Measurements from ENCODE around the gene LHFPL2. TPM values are rescaled to one million over a fixed set of nuclear protein-coding genes. Genes with fewer than 3 reads are reported as not detected.

The LHFPL2 gene
- total and polyA plus RNA-seq, 2 donors (not counting 1 experiment from before 2014, with no cell fraction given) = 3.8 to 35.5 TPM

- Histone ChIP-seq H3K9ac (ENCODE audit: low read length) (no peak overlapping the region), H3K9me3 (ENCODE audit: control extremely low read depth in 1 of 3, control insufficient read depth in 2 of 3, insufficient read depth in 1 of 3, low read length in 2 of 3) (no peaks in the 10 kb centered on the region), H3K4me3 (ENCODE audit: control extremely low read depth in 1 of 5, extremely low read depth in 1 of 5, insufficient read depth in 1 of 5, low read depth in 2 of 5, low read length in 4 of 5) (no peak overlapping the region), H2AFZ (ENCODE audit: insufficient read depth, low read depth, low read length, poor library complexity, severe bottlenecking) (no peak overlapping the region), H3K27me3 (replicated peaks in 1 of 4; ENCODE audit: control extremely low read depth in 1 of 4, control insufficient read depth in 3 of 4, insufficient read depth in 4 of 4, low read length in 3 of 4) (no peaks in the 10 kb centered on the region), H3K4me1 (ENCODE audit: control insufficient read depth in 2 of 2, insufficient read depth in 2 of 2, low read length in 2 of 2) (peaks cover 0 to under 1% of the 10 kb centered on the region in 2 donors), H3K27ac (ENCODE audit: low read length in 2 of 2) (no peak overlapping the region), H3K79me2 (ENCODE audit: control insufficient read depth, insufficient read depth, low read length) (no peaks in the 10 kb centered on the region), H4K20me1 (ENCODE audit: control insufficient read depth, insufficient read depth, low read length, poor library complexity, severe bottlenecking) (no peaks in the 10 kb centered on the region), H3K4me2 (replicated peaks; ENCODE audit: low read depth, low read length, poor library complexity, severe bottlenecking) (no peak overlapping the region), H3K36me3 (replicated peaks in 1 of 2; ENCODE audit: control extremely low read depth in 1 of 2, control insufficient read depth in 1 of 2, extremely low read depth in 1 of 2, insufficient read depth in 2 of 2, low read length in 1 of 2) (no peaks in the 10 kb centered on the region)
- TF ChIP-seq, protein P1, sequence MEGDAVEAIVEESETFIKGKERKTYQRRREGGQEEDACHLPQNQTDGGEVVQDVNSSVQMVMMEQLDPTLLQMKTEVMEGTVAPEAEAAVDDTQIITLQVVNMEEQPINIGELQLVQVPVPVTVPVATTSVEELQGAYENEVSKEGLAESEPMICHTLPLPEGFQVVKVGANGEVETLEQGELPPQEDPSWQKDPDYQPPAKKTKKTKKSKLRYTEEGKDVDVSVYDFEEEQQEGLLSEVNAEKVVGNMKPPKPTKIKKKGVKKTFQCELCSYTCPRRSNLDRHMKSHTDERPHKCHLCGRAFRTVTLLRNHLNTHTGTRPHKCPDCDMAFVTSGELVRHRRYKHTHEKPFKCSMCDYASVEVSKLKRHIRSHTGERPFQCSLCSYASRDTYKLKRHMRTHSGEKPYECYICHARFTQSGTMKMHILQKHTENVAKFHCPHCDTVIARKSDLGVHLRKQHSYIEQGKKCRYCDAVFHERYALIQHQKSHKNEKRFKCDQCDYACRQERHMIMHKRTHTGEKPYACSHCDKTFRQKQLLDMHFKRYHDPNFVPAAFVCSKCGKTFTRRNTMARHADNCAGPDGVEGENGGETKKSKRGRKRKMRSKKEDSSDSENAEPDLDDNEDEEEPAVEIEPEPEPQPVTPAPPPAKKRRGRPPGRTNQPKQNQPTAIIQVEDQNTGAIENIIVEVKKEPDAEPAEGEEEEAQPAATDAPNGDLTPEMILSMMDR (IDR thresholded peaks at IDR 0.05) = no peak
- no peak for TF ChIP-seq EZH2 (IDR thresholded peaks at IDR 0.05; ENCODE audit: borderline replicate concordance, insufficient read depth, low read depth, low read length, poor library complexity, severe bottlenecking)
- no peaks in the 10 kb centered on the region for H3K9me3 Mint-ChIP-seq (ENCODE audit: insufficient read depth)
- intact Hi-C loops (cut with micrococcal nuclease) = no loop called here
- no peak overlapping the region for H3K27ac Mint-ChIP-seq
- H3K4me1 Mint-ChIP-seq = peaks cover 2% of the 10 kb centered on the region
- CTCF ChIA-PET = no interaction called here
- 93% methylated on average over 1 of the region's 1 CpG for WGBS (ENCODE audit: insufficient coverage)
- no peak for ATAC-seq (ENCODE audit: low read depth)
- POLR2A ChIA-PET = no interaction called here
- no peak overlapping the region for H3K4me3 Mint-ChIP-seq
- no peaks in the 10 kb centered on the region for H3K27me3 Mint-ChIP-seq
- DNase-seq = no peak
Observed at GRCh38 chr5:78543916-78544315, 104.7 kb downstream of the LHFPL2 start.

DNA sequence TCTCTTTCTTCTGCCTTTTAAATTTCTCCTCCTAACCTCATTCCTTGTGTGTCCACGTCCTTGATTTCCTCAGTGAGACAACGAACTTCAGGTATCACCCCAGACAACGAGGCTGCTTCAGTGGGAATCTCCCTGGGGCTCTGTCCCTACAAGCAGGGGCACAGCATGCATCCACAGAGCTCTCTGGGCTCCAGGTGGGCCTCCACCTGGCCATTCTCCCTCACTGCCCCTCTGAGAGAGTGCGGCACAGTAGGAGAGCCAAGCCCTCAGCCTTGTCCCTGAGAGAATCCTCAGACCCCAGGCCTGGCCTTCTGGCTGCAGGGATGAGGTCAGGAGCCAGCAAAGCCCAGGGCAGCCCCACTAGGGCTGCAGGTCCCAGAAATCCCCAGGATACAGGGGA is 105.3 kb downstream of the LHFPL2 start:
- WGBS (ENCODE audit: insufficient coverage) = 89% methylated on average over 4 of the region's 4 CpGs
- no peak overlapping the region for H3K4me3 Mint-ChIP-seq
- ATAC-seq (ENCODE audit: low read depth) (no peak), DNase-seq (no peak)
- peaks cover 7% of the 10 kb centered on the region for H3K4me1 Mint-ChIP-seq
- no peaks in the 10 kb centered on the region for H3K27me3 ChIP-seq (replicated peaks in 1 of 4; ENCODE audit: control extremely low read depth in 1 of 4, control insufficient read depth in 3 of 4, insufficient read depth in 4 of 4, low read length in 3 of 4)
- no peaks in the 10 kb centered on the region for H3K4me1 ChIP-seq (ENCODE audit: control insufficient read depth in 2 of 2, insufficient read depth in 2 of 2, low read length in 2 of 2)
- no peaks in the 10 kb centered on the region for H3K79me2 ChIP-seq (ENCODE audit: control insufficient read depth, insufficient read depth, low read length)
- POLR2A ChIA-PET = no interaction called here
- H4K20me1 ChIP-seq (ENCODE audit: control insufficient read depth, insufficient read depth, low read length, poor library complexity, severe bottlenecking) = no peaks in the 10 kb centered on the region
- H3K27ac Mint-ChIP-seq = no peak overlapping the region
- intact Hi-C loops (cut with micrococcal nuclease) = no loop called here
- H3K27me3 Mint-ChIP-seq = no peaks in the 10 kb centered on the region
- no peaks in the 10 kb centered on the region for H3K9me3 Mint-ChIP-seq (ENCODE audit: insufficient read depth)
- no peaks in the 10 kb centered on the region for H3K9me3 ChIP-seq (ENCODE audit: control extremely low read depth in 1 of 3, control insufficient read depth in 2 of 3, insufficient read depth in 1 of 3, low read length in 2 of 3)
- TF ChIP-seq, protein P1 (IDR thresholded peaks at IDR 0.05) = no peak
- TF ChIP-seq EZH2 (IDR thresholded peaks at IDR 0.05; ENCODE audit: borderline replicate concordance, insufficient read depth, low read depth, low read length, poor library complexity, severe bottlenecking) = no peak
- H2AFZ ChIP-seq (ENCODE audit: insufficient read depth, low read depth, low read length, poor library complexity, severe bottlenecking) = no peak overlapping the region
- no peak overlapping the region for H3K9ac ChIP-seq (ENCODE audit: low read length)
- no peaks in the 10 kb centered on the region for H3K36me3 ChIP-seq (replicated peaks in 1 of 2; ENCODE audit: control extremely low read depth in 1 of 2, control insufficient read depth in 1 of 2, extremely low read depth in 1 of 2, insufficient read depth in 2 of 2, low read length in 1 of 2)
- no peak overlapping the region for H3K4me2 ChIP-seq (replicated peaks; ENCODE audit: low read depth, low read length, poor library complexity, severe bottlenecking)
- CTCF ChIA-PET = no interaction called here
- H3K27ac ChIP-seq (ENCODE audit: low read length in 2 of 2) = no peak overlapping the region
- H3K4me3 ChIP-seq (ENCODE audit: control extremely low read depth in 1 of 5, extremely low read depth in 1 of 5, insufficient read depth in 1 of 5, low read depth in 2 of 5, low read length in 4 of 5) = no peak overlapping the region
